NCI-H510A treated with DMSO at 0.1 percent for 48 hours (cell line): Measurements from ENCODE around the gene FHOD1.

Source experiments
- DNase-seq: peaks from one replicate; lab custom pipeline; 2025; lab: John Stamatoyannopoulos, UW

The FHOD1 gene

GRCh38 chr16:67247192-67248072 is at the start of gene FHOD1:
Gene FHOD1, minus strand, starts transcription at chr16:67247481. Its CDS starts 71 bp downstream, at chr16:67247410.
- DNase-seq: peak; percentile 82

- peak; percentile 3 for DNase-seq
These were observed 49.1 kb upstream of the FHOD1 start for GRCh38 chr16:67296420-67296819.

DNA sequence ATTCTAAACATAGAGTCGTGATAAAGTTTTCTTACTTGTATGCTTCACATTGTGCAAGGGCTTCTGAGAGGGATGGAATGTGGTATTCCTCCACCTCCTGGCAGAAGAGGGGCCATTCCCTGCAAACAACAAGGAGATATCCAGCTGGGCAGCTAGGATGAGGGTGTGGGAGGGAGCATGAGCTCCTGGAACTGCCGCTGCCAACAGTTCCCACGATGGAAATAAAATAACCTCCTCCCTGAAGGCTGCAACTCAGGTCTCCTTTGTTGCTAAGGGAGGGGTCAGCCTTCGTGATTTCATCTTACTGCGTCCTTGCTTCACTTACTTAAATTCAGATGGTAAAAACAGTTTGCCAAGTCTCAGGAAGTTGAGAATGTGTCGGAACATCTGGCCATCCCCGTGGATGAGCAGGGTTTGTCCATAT is 47.7 kb upstream of the FHOD1 start:
- no peak for DNase-seq

DNA sequence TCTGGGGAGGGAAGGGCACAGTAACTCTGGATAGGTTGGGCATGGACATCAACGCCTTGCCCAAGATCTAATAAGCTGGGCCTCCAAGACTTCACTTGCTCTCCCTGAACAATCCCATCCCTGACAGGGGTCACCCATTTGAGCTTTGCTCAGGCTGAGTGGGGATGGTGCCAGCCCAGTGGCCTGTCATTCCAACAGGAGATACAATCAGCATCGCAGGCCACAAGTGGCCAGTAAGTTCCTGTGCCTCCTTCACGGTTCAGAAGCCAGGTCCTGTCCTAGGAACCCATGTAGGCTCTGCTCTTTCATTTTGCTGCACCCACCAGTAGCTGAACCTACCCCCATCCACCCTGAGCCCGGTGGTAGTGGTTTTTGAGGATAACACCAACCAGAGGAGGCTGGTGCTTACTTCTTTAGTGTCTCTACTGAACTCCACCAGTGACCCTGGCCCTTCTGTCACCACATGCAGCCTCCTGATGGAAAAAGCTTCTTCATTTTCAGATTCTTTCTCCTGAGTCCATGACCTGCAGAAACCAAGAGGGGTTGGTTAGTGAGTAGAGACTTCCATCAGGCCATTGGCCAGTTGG is 47.0 kb upstream of the FHOD1 start:
- no peak for DNase-seq

DNA sequence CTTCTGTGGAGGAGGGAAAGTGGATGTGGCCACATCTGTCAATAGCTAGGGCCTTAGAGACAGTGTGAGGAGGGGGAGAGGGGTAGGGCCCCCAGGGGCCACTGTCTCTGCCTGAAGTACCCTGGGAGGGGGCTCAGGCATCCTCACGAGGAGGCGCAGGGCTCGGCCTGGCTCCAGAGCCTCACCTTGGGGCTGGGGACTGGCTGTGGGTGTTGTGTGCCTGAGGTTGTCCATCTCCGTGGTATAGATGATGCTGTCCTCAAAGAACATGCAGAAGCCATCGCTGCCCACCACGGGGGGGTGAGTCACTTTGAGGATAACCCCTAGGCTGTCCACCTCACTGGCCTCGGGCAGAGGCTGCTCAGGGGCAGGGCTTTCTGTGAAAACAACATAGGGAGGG is 44.2 kb upstream of the FHOD1 start:
- no peak for DNase-seq

GRCh38 chr16:67287960-67288359 is 40.7 kb upstream of the FHOD1 start:
- no peak for DNase-seq

DNA sequence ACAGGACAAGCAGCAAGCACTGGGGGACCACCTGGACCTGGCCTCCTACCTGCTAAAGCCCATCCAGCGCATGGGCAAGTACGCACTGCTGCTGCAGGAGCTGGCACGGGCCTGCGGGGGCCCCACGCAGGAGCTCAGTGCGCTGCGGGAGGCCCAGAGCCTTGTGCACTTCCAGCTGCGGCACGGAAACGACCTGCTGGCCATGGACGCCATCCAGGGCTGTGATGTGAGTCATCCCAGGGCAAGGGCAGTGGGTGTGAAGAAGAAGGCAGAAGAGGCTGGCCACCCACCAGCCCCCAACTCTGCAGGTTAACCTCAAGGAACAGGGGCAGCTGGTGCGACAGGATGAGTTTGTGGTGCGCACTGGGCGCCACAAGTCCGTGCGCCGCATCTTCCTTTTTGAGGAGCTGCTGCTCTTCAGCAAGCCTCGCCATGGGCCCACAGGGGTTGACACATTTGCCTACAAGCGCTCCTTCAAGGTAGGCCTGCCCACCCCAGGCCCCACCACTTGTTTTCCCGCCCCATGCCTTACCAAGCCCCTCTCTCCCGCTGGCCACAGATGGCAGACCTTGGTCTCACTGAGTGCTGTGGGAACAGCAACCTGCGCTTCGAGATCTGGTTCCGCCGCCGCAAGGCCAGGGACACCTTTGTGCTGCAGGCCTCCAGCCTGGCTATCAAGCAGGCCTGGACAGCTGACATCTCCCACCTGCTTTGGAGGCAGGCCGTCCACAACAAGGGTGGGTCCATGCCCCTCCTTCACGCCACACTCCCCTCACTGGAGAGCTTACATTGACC is 39.4 kb upstream of the FHOD1 start:
- DNase-seq: no peak

GRCh38 chr16:67284699-67285646 is 37.7 kb upstream of the FHOD1 start:
- DNase-seq: peak; percentile 31

- DNase-seq: no peak
These were observed 36.7 kb upstream of the FHOD1 start for GRCh38 chr16:67283826-67284555.

DNA sequence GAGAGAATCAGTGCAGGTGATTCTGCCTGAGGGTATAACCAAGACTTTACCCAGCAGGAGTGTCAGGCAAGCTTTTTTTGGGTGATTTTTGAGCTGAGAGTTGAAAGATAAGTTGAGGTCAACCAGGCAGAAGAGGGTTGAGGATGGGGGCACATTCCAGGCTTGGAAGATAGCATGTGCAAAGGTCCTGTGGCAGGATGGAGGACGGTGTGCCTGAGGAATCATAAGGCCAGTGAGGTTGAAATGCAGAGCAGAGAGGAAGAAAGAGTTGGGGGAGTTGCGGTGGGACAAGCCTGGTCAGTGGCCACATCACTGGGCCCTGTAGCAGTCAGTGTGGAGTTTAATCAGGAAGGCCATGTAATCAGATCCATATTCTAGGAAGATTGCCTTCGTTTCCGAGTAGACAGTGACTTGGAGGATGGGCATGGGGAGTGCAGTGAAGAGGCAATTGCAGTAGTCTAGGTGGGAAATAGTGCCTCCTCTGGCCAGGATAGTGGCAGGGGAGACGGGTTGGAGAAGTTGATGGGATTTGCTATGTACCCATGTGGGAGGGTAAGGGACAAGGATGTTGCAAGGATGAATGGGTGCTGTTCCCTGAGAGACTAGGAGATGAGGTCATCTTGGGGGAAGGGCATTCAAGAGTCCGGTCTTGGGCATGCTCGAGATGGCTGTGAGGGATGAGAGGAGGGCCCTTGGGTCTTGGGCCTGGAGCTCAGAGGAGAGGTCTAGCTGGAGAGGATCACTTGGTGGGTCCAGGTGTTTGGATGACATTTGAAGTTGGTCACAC is 36.0 kb upstream of the FHOD1 start:
- no peak for DNase-seq

DNA sequence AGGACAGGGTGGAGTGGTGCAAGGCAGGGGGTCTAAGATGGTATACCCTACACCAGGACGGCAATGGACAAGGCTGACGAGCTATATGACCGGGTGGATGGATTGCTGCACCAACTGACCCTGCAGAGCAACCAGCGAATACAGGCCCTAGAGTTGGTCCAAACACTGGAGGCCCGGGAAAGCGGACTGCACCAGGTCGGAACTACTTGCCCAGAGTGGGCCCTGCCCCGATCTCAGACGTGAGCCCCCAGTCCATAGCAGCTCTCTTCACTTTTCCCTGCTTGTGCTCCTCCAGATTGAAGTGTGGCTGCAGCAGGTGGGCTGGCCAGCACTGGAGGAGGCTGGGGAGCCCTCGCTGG is 35.1 kb upstream of the FHOD1 start:
- no peak for DNase-seq

- DNase-seq: no peak
These were observed 34.5 kb upstream of the FHOD1 start for GRCh38 chr16:67281536-67282446.

DNA sequence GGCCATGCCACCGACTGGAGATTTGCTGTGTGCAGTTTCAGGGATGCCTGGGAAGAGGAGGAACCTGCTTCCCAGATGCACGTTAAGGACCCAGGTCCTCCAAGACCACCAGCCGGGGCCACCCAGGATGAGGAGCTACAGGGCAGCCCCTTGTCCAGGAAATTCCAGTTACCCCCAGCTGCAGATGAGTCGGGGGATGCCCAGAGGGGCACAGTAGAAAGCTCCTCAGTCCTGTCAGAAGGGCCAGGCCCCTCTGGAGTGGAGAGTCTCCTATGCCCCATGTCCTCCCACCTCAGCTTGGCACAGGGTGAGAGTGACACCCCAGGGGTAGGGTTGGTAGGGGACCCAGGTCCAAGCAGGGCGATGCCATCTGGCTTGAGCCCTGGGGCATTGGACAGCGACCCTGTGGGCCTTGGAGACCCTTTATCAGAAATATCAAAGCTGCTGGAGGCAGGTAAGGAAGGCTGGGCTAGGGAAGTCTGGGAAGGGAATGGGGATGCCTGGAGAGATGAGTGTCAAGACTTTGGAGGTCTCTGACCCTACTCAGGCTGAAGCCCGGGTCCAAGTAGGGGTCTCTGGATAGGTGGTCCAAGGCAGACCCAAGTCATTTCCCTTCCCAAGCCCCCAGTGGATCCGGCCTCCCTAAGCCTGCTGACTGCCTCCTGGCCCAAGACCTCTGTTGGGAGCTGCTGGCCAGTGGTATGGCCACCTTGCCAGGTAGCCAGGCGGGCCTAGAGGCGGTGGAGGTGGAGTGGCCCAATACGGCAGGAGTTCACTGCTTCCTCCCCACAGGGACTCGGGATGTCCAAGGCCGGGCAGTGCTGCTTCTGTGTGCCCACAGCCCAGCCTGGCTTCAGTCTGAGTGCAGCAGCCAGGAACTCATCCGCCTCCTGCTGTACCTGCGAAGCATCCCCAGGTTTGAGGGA is 33.1 kb upstream of the FHOD1 start:
- DNase-seq: no peak

DNA sequence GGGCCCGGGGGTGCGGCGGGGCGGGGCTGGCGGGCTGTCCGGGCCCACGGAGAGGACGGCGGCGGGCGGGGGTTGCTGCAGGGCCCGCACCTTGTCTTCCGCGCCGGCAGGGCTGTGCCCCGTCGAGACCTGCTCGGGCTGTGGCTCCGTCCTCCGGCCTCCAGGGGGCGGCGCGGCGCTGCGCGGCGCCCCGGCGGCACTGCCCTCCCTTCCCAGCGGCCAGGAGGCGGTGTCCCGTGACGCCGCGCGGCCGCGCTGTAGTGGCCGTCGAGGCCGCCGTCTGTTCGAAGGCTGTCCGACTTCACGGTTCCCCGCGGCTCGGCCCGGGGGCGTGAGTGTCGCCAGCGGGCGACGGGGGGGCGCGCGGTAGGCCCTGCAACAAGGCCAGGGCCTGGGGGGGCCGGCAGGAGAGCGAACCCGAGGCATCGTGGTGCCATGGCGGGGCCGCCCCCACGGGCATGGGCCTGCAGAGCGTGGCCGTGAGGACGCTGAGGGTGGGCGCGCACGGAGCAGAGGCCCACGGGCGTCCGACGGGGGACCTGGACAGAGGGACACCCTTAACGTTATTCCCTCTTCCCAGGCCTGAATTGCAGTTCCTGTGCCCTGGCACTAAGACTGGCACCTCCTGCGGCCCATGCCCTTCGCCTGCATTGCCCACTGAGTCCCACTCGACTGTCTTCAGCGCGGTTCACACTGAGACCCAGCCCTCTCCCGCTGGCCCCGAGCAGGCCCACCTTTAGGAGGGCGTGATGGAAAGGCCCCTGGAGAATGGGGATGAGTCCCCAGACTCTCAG is 32.2 kb upstream of the FHOD1 start, which contains the start of gene PLEKHG4:
Gene PLEKHG4, plus strand, starts transcription at position 237 of the 794 bp plus-strand sequence. Its CDS starts 513 bp downstream, at position 750.
- peak; percentile 70 for DNase-seq

DNA sequence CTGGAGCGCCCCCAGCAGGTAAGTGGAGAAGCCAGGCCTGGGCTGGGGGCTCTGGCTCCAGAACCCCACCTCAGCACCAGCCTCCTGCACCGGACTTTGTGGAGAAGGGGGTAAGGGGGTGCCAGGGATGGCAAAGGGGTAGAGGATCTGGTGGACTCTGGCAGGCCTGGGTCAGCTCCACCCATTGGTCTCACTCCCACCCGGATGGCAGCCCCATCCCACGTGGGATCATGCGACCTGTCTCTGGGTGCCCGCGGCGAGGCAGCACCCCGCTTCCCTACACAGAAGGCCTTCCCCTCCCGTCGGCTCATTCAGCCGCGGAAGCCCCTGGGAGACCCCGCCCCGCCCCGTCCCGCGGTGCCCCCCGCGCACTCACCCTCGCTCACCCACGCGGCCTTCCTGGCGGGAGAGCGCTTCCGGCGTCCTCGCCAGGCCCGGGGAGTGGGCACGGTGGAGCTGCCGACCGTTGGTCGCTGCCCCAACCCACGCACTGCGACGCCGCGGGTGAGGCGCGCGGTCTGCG is 31.6 kb upstream of the FHOD1 start:
- no peak for DNase-seq

DNA sequence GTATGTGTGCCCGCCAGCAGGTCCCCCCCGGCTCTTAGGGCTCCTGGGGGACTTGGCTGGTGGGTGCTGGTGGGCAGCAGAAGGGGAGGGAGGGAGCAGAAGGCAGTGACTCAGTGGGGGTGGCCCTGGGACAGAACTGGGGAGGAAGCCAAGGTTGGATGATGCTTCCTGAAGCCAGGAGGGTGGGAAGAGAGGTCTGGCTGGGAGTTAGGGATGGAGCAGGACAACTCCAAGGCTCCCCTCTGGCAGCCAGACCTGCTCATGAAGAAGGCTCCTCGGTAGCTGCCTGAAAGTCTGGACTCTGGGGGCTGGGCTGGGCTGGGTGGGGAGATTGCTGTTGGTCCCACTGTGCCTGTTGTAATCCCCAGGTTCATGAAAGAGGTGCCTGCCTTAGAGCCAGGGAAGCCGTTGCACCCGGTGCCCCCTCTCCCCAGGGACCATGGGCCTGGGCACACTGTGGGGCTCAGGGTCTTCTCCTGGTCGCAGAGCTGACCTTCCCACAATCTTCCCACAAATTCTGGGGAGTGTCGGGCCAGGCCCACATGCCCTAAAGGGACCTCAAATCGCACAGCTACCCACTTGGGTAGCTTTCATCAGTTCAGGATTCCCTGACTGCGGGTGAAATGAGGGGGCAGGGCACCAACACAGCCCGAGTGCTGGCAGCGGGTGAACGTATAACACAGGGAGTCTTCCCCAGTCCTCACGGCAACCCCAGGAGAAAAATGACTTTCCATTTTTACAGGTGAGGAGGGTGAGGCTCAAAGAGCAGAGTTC is 30.9 kb upstream of the FHOD1 start:
- no peak for DNase-seq
